Ureter (tissue), 1 donor: ENCODE measurements around the gene PLIN5. TPM values are rescaled to one million over a fixed set of nuclear protein-coding genes. Genes with fewer than 3 reads are reported as not detected.
"Not testable (repeated sequence)": the region's sequence is repeated elsewhere in the genome, so short reads cannot be mapped to it uniquely, and the experiment has no call there.

Source experiments
- DNase-seq: peaks from one replicate; pipeline ENCODE4 v3.0.0-alpha.2; 2020; ENCODE audit warnings: low spot score
- total RNA-seq: library from RNA; stranded (reverse); gene quantifications from one replicate; pipeline ENCODE4 v1.2.4, GENCODE V29; 2023
- donor health status: DM: yes; HTN: yes; CAD: no.

Gene PLIN5
- total RNA-seq, 1 donor from 2014 or later = 30.3 TPM

- no peak for DNase-seq
Measured at GRCh38 chr19:4568886-4569285, 33.9 kb upstream of the PLIN5 start.

GRCh38 chr19:4567584-4568071 lies 32.6 kb upstream of the PLIN5 start:
- no peak for DNase-seq

- no peak for DNase-seq
Measured at GRCh38 chr19:4566402-4567051, 31.5 kb upstream of the PLIN5 start.

GRCh38 chr19:4563562-4563961 lies 28.5 kb upstream of the PLIN5 start:
- not testable (repeated sequence) for DNase-seq

- DNase-seq = not testable (repeated sequence)
Measured at GRCh38 chr19:4562085-4562484, 27.1 kb upstream of the PLIN5 start.

DNA sequence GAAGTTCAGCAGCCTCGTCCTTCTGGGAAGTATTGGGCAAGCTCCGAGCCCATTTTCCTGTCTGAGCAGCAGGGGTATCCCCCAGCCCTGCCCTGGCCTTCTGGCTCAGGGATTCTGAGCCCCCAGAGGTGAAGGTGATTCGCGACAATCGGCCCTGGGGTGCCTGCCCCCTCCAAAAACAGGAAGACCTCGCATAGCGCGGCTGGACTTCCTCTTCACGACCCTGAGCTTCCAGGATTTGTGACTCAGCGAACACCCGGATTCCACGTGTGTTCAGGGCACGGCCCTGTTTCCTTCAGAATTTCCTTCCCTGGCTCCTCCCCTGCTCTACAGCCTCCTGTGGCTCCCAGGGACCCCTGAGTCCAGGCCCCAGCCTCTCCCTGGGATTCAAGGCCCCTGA lies 24.5 kb upstream of the PLIN5 start, which contains the start of gene SEMA6B:
Gene SEMA6B, minus strand, starts transcription at position 116 of the 400 bp plus-strand sequence. CDS start 1,227 bp downstream, outside the sequence.
- DNase-seq = no peak

- DNase-seq = no peak
Measured at GRCh38 chr19:4557971-4558941, 23.2 kb upstream of the PLIN5 start.

GRCh38 chr19:4557144-4557970 lies 22.3 kb upstream of the PLIN5 start:
- no peak for DNase-seq

GRCh38 chr19:4556597-4557127 lies 21.6 kb upstream of the PLIN5 start:
- DNase-seq = no peak

GRCh38 chr19:4555657-4556561 lies 20.9 kb upstream of the PLIN5 start:
- DNase-seq = no peak

- no peak for DNase-seq
Measured at GRCh38 chr19:4554717-4555116, 19.7 kb upstream of the PLIN5 start.

GRCh38 chr19:4553775-4554174 lies 18.8 kb upstream of the PLIN5 start:
- DNase-seq = no peak

DNA sequence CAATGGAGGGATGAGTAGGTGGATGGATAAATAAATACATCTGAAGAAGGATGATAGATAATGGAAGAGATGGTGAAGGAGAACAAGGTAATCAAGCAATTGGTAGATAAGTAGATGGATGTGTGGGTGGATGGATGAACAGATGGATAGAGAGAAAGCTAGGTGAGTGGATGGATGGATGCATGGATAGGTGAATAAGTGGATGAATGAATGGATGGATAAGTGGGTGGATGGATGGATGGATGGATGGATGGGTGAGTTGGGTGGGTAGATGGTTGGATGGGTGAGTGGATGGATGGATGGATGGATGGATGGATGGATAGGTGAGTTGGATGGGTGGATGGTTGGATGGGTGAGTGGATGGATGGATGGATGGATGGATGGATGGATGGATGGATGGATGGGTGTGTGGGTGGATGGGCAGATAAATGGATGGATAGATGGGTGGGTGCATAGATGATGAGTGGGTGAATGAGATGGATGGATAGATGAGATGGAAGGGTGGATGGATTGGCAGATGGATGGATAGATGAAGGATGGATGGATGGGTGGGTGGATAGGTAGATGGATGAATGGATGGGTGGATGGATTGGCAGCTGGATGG lies 18.2 kb upstream of the PLIN5 start:
- no peak for DNase-seq

DNA sequence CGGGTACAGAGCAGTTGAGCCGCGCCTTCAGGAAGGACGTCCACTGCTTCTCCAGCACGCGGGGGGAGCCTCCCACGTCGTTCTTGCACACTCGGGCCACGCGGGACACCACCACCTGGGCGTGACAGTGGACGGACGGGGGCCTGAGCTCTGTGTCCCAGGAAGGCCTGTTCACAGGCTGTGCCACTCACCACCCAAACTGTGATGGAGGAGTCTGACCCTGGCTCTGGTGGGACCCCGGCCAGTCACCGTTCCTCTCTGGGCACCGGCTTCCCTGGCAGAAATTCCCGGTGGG lies 17.4 kb upstream of the PLIN5 start:
- DNase-seq = no peak

GRCh38 chr19:4550479-4551050 lies 15.5 kb upstream of the PLIN5 start:
- DNase-seq = no peak

DNA sequence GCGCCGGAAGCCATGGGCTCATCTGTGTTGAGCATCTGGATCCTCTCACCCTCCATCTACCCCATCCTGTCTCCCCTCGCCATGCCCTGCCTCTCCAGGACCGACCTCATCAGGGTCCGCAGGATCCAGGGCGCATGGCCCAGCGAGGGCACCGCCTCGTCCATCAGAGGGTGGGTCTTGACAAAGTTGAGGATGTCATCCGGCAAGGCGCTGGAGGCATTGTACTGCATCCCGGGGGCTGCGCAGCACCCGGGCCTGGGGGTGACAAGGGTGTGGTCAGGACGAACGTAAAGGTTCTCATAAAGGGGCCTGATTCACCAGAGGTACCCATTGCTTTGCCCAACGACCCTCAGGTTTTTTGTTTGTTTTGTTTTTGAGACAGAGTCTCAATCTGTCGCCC lies 15.0 kb upstream of the PLIN5 start:
- no peak for DNase-seq

DNA sequence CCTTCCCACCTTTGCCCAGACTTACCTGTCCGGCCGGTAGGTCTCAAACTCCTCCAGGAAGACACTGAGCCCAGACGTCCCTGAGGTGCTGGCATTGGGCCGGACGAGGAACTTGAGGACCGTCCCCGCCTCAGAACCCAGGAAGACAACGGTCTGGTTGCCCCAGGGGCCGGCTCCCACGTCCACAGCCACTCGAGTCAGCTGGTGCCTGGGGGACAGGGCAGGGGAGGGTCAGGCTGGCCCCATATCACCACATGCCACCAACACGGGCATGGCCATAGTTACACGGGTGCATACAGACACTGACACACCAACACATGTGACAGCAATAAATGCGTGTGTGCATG lies 13.2 kb upstream of the PLIN5 start:
- DNase-seq = no peak

- no peak for DNase-seq
Measured at GRCh38 chr19:4547303-4548237, 12.5 kb upstream of the PLIN5 start.
